Adrenal gland (tissue), 5 donors: Measurements from ENCODE around the gene DIP2C.

ENCODE experiments used
- POLR2A ChIP-seq, 2 donors: fragments of 450-650 bp; IDR thresholded peaks; one replicate each; pipeline ENCODE4 v1.6.1; 2017; ENCODE audit warnings: antibody characterized with exemption in 2 of 2, mild to moderate bottlenecking in 2 of 2, moderate library complexity in 1 of 2
- TF ChIP-seq, protein P1 (sequence below), 6 experiments: fragments of 450-650 bp in 4 of 6; fragments of 200-600 bp in 2 of 6; sonication (generic) in 1 of 6; IDR thresholded peaks; 1 replicate in 5 of 6; 2 replicates in 1 of 6; pipeline versions ENCODE4 v1.5.1 to v1.8.0; 2016 to 2021; ENCODE audit warnings: antibody characterized with exemption in 6 of 6, mild to moderate bottlenecking in 2 of 6, moderate library complexity in 1 of 6
- donor health status: DM: no; HTN: no; CAD: no.

DNA sequence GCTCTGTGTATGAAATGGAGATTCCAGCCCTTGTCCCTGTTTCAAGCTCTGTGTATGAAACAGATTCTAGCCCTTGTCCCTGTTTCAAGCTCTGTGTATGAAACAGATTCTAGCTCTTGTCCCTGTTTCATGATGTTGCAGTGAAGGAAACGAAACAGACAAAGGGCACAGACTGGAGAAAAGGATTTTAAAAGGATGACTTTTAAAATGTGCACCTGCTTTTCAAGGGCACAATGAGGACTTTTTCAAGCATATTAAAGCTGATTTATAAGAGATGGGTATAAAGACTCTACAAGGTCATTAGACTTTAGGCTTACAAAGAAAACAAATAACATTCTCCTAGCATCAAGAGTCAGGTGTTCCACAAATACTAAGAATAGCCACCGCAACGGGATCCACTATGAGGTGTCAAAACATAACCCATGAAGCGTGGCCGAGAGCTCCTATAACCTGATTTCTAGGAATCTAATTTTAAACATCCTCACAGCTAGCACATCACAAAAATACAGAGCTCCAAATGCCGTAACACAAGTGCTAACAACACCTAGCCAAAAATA is 29.0 kb downstream of the DIP2C start:
- no peak for TF ChIP-seq POLR2A (IDR thresholded peaks at IDR 0.05)
- TF ChIP-seq, protein P1, sequence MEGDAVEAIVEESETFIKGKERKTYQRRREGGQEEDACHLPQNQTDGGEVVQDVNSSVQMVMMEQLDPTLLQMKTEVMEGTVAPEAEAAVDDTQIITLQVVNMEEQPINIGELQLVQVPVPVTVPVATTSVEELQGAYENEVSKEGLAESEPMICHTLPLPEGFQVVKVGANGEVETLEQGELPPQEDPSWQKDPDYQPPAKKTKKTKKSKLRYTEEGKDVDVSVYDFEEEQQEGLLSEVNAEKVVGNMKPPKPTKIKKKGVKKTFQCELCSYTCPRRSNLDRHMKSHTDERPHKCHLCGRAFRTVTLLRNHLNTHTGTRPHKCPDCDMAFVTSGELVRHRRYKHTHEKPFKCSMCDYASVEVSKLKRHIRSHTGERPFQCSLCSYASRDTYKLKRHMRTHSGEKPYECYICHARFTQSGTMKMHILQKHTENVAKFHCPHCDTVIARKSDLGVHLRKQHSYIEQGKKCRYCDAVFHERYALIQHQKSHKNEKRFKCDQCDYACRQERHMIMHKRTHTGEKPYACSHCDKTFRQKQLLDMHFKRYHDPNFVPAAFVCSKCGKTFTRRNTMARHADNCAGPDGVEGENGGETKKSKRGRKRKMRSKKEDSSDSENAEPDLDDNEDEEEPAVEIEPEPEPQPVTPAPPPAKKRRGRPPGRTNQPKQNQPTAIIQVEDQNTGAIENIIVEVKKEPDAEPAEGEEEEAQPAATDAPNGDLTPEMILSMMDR (IDR thresholded peaks at IDR 0.05), result no peak
